ENCODE data around the gene SLC39A10. TPM values are rescaled to one million over a fixed set of nuclear protein-coding genes. Genes with fewer than 3 reads are reported as not detected.

The SLC39A10 gene
- total RNA-seq, 1 donor from 2014 or later: 46.6 TPM

- Histone ChIP-seq H3K4me3 (ENCODE audit: low read depth, low read length) (no peak overlapping the region), H3K27me3 (ENCODE audit: control insufficient read depth, insufficient read depth, low read length) (no peaks in the 10 kb centered on the region), H3K36me3 (ENCODE audit: control insufficient read depth, insufficient read depth, low read length) (no peaks in the 10 kb centered on the region)
- no peak for TF ChIP-seq CTCF (IDR thresholded peaks at IDR 0.05; ENCODE audit: insufficient read depth, low read length, poor library complexity, severe bottlenecking)
- DNase-seq (ENCODE audit: low read depth): peak; percentile 38
Observed at GRCh38 chr2:195706161-195706900, 49.3 kb downstream of the SLC39A10 start.

- no peak for DNase-seq (ENCODE audit: low read depth)
- no peak overlapping the region for H3K4me3 ChIP-seq (ENCODE audit: low read depth, low read length)
- no peaks in the 10 kb centered on the region for H3K27me3 ChIP-seq (ENCODE audit: control insufficient read depth, insufficient read depth, low read length)
- no peaks in the 10 kb centered on the region for H3K36me3 ChIP-seq (ENCODE audit: control insufficient read depth, insufficient read depth, low read length)
- no peak for TF ChIP-seq CTCF (IDR thresholded peaks at IDR 0.05; ENCODE audit: insufficient read depth, low read length, poor library complexity, severe bottlenecking)
Observed at GRCh38 chr2:195709901-195710806, 53.1 kb downstream of the SLC39A10 start.

- no peak for TF ChIP-seq CTCF (IDR thresholded peaks at IDR 0.05; ENCODE audit: insufficient read depth, low read length, poor library complexity, severe bottlenecking)
- H3K4me3 ChIP-seq (ENCODE audit: low read depth, low read length): no peak overlapping the region
- H3K36me3 ChIP-seq (ENCODE audit: control insufficient read depth, insufficient read depth, low read length): no peaks in the 10 kb centered on the region
- no peak for DNase-seq (ENCODE audit: low read depth)
- H3K27me3 ChIP-seq (ENCODE audit: control insufficient read depth, insufficient read depth, low read length): no peaks in the 10 kb centered on the region
Observed at GRCh38 chr2:195711478-195711877, 54.5 kb downstream of the SLC39A10 start.

- TF ChIP-seq CTCF (IDR thresholded peaks at IDR 0.05; ENCODE audit: insufficient read depth, low read length, poor library complexity, severe bottlenecking): no peak
- Histone ChIP-seq H3K36me3 (ENCODE audit: control insufficient read depth, insufficient read depth, low read length) (no peaks in the 10 kb centered on the region), H3K27me3 (ENCODE audit: control insufficient read depth, insufficient read depth, low read length) (no peaks in the 10 kb centered on the region), H3K4me3 (ENCODE audit: low read depth, low read length) (no peak overlapping the region)
- no peak for DNase-seq (ENCODE audit: low read depth)
Observed at GRCh38 chr2:195716466-195716865, 59.4 kb downstream of the SLC39A10 start.

GRCh38 chr2:195721042-195721441 lies 64.0 kb downstream of the SLC39A10 start:
- Histone ChIP-seq H3K27me3 (ENCODE audit: control insufficient read depth, insufficient read depth, low read length) (no peaks in the 10 kb centered on the region), H3K36me3 (ENCODE audit: control insufficient read depth, insufficient read depth, low read length) (no peaks in the 10 kb centered on the region), H3K4me3 (ENCODE audit: low read depth, low read length) (no peak overlapping the region)
- TF ChIP-seq CTCF (IDR thresholded peaks at IDR 0.05; ENCODE audit: insufficient read depth, low read length, poor library complexity, severe bottlenecking): no peak
- no peak for DNase-seq (ENCODE audit: low read depth)

Data from kidney epithelial cell (primary cell).